Astrocyte (in vitro differentiated cells and primary cell): ENCODE measurements around the gene PABPC1L. TPM values are rescaled to one million over a fixed set of nuclear protein-coding genes. Genes with fewer than 3 reads are reported as not detected.

Experiments used
- DNase-seq: peaks from one replicate; pipeline ENCODE4 v3.0.0-alpha.2; 2010; ENCODE audit warnings: low read depth
- FAIRE-seq: peaks from 2 replicates; lab custom pipeline; 2011; peaks lifted over from hg19 to GRCh38; lab: Jason Lieb, UNC
- H2AFZ ChIP-seq: 2 replicates; pipeline ENCODE4 v1.6.0; 2012; ENCODE audit warnings: low read depth, low read length, inconsistent platforms
- H3K27ac ChIP-seq: 2 replicates; pipeline ENCODE4 v1.5.1; 2011; ENCODE audit warnings: low read depth, low read length, inconsistent platforms
- H3K27me3 ChIP-seq: 2 replicates; pipeline ENCODE4 v1.6.0; 2011; ENCODE audit warnings: low read length, inconsistent platforms; ENCODE audit not compliant: insufficient read depth
- H3K36me3 ChIP-seq: 2 replicates; pipeline ENCODE4 v1.5.1; 2011; ENCODE audit warnings: low read length, inconsistent platforms; ENCODE audit not compliant: insufficient read depth
- H3K4me1 ChIP-seq: 2 replicates; pipeline ENCODE4 v1.5.1; 2011; ENCODE audit warnings: low read length, inconsistent platforms; ENCODE audit not compliant: insufficient read depth
- H3K4me2 ChIP-seq: 2 replicates; pipeline ENCODE4 v1.6.0; 2012; ENCODE audit warnings: low read length, inconsistent platforms
- H3K4me3 ChIP-seq: 2 replicates; pipeline ENCODE4 v1.5.1; 2011; ENCODE audit warnings: low read depth, mild to moderate bottlenecking, low read length, inconsistent platforms; ENCODE audit not compliant: insufficient read depth
- H3K79me2 ChIP-seq: 2 replicates; pipeline ENCODE4 v1.6.0; 2012; ENCODE audit warnings: mild to moderate bottlenecking, low read length, inconsistent platforms; ENCODE audit not compliant: insufficient read depth
- H3K9ac ChIP-seq: 2 replicates; pipeline ENCODE4 v1.6.0; 2012; ENCODE audit warnings: mild to moderate bottlenecking, low read length, inconsistent platforms
- H3K9me3 ChIP-seq: 2 replicates; pipeline ENCODE4 v1.5.1; 2012; ENCODE audit warnings: low read depth, mild to moderate bottlenecking, low read length, inconsistent platforms; ENCODE audit not compliant: insufficient read depth
- H4K20me1 ChIP-seq: 2 replicates; pipeline ENCODE4 v1.6.0; 2012; ENCODE audit warnings: low read length, inconsistent platforms; ENCODE audit not compliant: insufficient read depth
- H3K27ac Mint-ChIP-seq: one replicate; pipeline ENCODE4 v1.8.0; 2021; ENCODE audit warnings: mild to moderate bottlenecking, mixed read lengths; ENCODE audit not compliant: unreplicated experiment
- H3K27me3 Mint-ChIP-seq: one replicate; pipeline ENCODE4 v1.8.0; 2021; ENCODE audit warnings: low read depth, mixed read lengths; ENCODE audit not compliant: unreplicated experiment
- H3K36me3 Mint-ChIP-seq: one replicate; pipeline ENCODE4 v1.8.0; 2021; ENCODE audit warnings: low read depth, mixed read lengths; ENCODE audit not compliant: unreplicated experiment
- H3K4me1 Mint-ChIP-seq: one replicate; pipeline ENCODE4 v1.8.0; 2021; ENCODE audit warnings: low read depth, mixed read lengths; ENCODE audit not compliant: unreplicated experiment
- H3K4me3 Mint-ChIP-seq: one replicate; pipeline ENCODE4 v1.8.0; 2021; ENCODE audit warnings: mild to moderate bottlenecking, moderate library complexity, mixed read lengths; ENCODE audit not compliant: unreplicated experiment
- H3K9me3 Mint-ChIP-seq: one replicate; pipeline ENCODE4 v1.8.0; 2021; ENCODE audit warnings: mild to moderate bottlenecking, mixed read lengths; ENCODE audit not compliant: unreplicated experiment
- EZH2 ChIP-seq: IDR thresholded peaks from 2 replicates; pipeline ENCODE4 v1.6.1; 2012; ENCODE audit warnings: mild to moderate bottlenecking, low read length, inconsistent platforms; ENCODE audit not compliant: insufficient read depth
- total RNA-seq: library from RNA; stranded (reverse); gene quantifications from 2 replicates; pipeline ENCODE4 v1.2.1, GENCODE V29; 2021
- TF ChIP-seq, protein P1 (sequence below): IDR thresholded peaks from 2 replicates; pipeline ENCODE4 v1.5.1; 2011; ENCODE audit warnings: low read depth, mild to moderate bottlenecking, inconsistent platforms, low read length, moderate library complexity; ENCODE audit not compliant: insufficient read depth

Gene PABPC1L
- total RNA-seq, 1 donor from 2014 or later: 48.7 TPM

DNA sequence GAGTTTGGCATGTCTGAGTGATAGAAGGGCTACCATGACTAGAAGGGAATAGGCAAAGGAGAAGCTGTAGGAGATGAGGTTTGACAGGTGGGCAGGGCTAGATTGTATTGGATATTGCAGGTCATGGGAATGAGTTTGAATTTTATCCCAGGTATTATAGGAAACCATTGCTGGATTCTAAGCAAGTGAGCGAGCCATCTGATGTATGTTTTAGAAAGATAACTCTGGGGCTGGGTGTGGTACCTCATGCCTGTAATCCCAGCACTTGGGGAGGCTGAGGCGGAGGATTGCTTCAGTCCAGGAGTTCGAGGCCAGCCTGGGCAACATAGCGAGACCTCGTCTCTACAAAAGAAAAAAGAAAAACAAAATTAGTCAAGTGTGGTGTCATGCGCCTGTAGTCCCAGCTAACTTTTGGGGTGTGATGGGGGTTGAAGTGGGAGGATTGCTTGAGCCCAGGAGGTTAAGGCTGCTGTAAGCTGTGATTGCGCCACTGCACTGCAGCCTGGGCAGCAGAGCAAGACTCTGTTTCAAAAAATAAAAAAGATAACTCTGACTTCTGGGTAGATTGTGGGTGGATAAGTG is 73.3 kb downstream of the PABPC1L start:
- Histone ChIP-seq H4K20me1 (no peaks in the 10 kb centered on the region), H3K4me2 (no peak overlapping the region), H3K4me3 (no peak overlapping the region), H3K27ac (no peak overlapping the region), H3K4me1 (peaks cover 3% of the 10 kb centered on the region), H3K9me3 (no peaks in the 10 kb centered on the region), H3K9ac (no peak overlapping the region), H3K36me3 (peaks cover 12% of the 10 kb centered on the region), H2AFZ (no peak overlapping the region), H3K79me2 (no peaks in the 10 kb centered on the region), H3K27me3 (no peaks in the 10 kb centered on the region)
- peaks cover 2% of the 10 kb centered on the region for H3K36me3 Mint-ChIP-seq
- no peaks in the 10 kb centered on the region for H3K9me3 Mint-ChIP-seq
- FAIRE-seq (no peak), DNase-seq (no peak)
- TF ChIP-seq, protein P1, sequence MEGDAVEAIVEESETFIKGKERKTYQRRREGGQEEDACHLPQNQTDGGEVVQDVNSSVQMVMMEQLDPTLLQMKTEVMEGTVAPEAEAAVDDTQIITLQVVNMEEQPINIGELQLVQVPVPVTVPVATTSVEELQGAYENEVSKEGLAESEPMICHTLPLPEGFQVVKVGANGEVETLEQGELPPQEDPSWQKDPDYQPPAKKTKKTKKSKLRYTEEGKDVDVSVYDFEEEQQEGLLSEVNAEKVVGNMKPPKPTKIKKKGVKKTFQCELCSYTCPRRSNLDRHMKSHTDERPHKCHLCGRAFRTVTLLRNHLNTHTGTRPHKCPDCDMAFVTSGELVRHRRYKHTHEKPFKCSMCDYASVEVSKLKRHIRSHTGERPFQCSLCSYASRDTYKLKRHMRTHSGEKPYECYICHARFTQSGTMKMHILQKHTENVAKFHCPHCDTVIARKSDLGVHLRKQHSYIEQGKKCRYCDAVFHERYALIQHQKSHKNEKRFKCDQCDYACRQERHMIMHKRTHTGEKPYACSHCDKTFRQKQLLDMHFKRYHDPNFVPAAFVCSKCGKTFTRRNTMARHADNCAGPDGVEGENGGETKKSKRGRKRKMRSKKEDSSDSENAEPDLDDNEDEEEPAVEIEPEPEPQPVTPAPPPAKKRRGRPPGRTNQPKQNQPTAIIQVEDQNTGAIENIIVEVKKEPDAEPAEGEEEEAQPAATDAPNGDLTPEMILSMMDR: no peak
- TF ChIP-seq EZH2: no peak
- no peak overlapping the region for H3K27ac Mint-ChIP-seq
- no peak overlapping the region for H3K4me3 Mint-ChIP-seq
- H3K27me3 Mint-ChIP-seq: no peaks in the 10 kb centered on the region
- H3K4me1 Mint-ChIP-seq: peaks cover 10% of the 10 kb centered on the region

DNA sequence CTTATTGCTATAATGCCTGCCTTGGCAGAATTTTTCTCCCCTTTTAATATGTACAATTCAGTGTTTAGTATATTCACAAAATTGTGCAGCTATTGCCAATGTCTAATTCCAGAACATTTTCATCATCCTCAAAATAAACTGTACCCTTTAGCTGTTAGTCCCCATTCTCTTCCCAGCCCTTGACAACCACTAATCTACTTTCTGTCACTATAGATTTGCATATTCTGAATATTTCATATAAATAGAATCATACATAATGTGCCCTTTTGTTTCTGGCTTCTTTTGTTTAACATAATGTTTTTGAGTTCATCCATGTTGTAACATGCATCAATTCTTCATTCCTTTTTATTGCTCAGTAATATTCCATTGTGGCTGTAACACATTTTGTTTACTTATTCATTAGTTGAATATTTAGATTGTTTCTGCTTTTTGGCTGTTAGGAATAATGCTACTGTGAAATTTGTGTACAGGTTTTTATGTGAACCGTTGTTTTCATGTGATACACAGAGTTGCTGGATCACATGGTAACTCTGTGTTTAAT is 78.8 kb downstream of the PABPC1L start:
- no peak overlapping the region for H3K4me2 ChIP-seq
- no peak for DNase-seq
- H4K20me1 ChIP-seq: peaks cover 5% of the 10 kb centered on the region
- H3K79me2 ChIP-seq: peaks cover 24% of the 10 kb centered on the region
- no peak overlapping the region for H3K9ac ChIP-seq
- H3K4me1 ChIP-seq: no peaks in the 10 kb centered on the region
- no peak overlapping the region for H3K4me3 ChIP-seq
- H3K36me3 Mint-ChIP-seq: peaks cover 2% of the 10 kb centered on the region
- no peak overlapping the region for H3K27ac Mint-ChIP-seq
- peaks cover 14% of the 10 kb centered on the region for H3K4me1 Mint-ChIP-seq
- H3K36me3 ChIP-seq: peaks cover 6% of the 10 kb centered on the region
- H3K27me3 ChIP-seq: no peaks in the 10 kb centered on the region
- H2AFZ ChIP-seq: no peak overlapping the region
- H3K27me3 Mint-ChIP-seq: no peaks in the 10 kb centered on the region
- no peak for TF ChIP-seq EZH2
- TF ChIP-seq, protein P1: no peak
- H3K4me3 Mint-ChIP-seq: no peak overlapping the region
- no peaks in the 10 kb centered on the region for H3K9me3 ChIP-seq
- H3K9me3 Mint-ChIP-seq: no peaks in the 10 kb centered on the region
- FAIRE-seq: no peak
- H3K27ac ChIP-seq: no peak overlapping the region

Other genes with a start within 250 kb of the PABPC1L start
- gene CCN5, start 194.7 kb upstream of the PABPC1L start, total RNA-seq: not detected in 2 replicates
- 0.14 and 0.17 TPM in 2 replicates for gene KCNK15, start 164.2 kb upstream of the PABPC1L start, total RNA-seq
- 0.48 and 0.53 TPM in 2 replicates for gene RIMS4, start 99.5 kb upstream of the PABPC1L start, total RNA-seq
- gene YWHAB, start 24.4 kb upstream of the PABPC1L start, total RNA-seq: 228 and 236 TPM in 2 replicates
- 36.9 and 45.8 TPM in 2 replicates for gene TOMM34, start 50.3 kb downstream of the PABPC1L start, total RNA-seq
- 32.9 and 41.4 TPM in 2 replicates for gene STK4, start 56.5 kb downstream of the PABPC1L start, total RNA-seq
- gene KCNS1, start 191.1 kb downstream of the PABPC1L start, total RNA-seq: 2.2 and 2.3 TPM in 2 replicates
- gene WFDC5, start 205.1 kb downstream of the PABPC1L start, total RNA-seq: not detected in 2 replicates
- gene WFDC12, start 214.4 kb downstream of the PABPC1L start, total RNA-seq: not detected in 2 replicates